ENCODE measurements around the gene ZNF146.
"Not testable (repeated sequence)": the region's sequence is repeated elsewhere in the genome, so short reads cannot be mapped to it uniquely, and the experiment has no call there.

ZNF146 gene

DNA sequence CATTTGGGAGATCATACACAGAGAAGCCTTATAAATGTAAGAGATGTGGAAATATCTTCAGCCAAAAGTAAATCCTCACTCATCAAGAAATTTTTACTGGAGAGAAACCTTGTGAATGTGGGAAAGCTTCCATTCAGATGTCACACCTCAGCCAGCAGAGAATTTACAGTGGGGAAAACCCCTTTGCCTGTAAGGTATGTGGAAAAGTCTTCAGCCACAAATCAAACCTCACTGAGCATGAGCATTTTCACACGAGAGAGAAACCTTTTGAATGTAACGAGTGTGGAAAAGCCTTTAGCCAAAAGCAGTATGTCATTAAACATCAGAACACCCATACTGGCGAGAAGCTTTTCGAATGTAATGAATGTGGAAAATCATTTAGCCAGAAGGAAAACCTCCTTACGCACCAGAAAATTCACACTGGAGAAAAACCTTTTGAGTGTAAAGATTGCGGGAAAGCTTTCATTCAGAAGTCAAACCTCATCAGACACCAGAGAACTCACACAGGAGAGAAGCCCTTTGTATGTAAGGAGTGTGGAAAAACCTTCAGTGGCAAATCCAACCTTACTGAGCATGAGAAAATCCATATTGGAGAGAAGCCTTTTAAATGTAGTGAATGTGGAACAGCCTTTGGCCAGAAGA, 21.5 kb downstream of the ZNF146 start:
- DNase-seq = no peak

DNA sequence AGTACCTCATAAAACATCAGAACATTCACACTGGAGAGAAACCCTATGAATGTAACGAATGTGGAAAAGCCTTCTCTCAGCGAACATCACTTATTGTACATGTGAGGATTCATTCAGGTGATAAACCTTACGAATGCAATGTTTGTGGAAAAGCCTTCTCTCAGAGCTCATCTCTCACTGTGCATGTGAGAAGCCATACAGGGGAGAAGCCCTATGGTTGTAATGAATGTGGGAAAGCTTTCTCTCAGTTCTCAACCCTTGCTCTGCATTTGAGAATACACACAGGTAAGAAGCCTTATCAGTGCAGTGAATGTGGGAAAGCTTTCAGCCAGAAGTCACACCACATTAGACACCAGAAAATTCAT, 22.0 kb downstream of the ZNF146 start:
- DNase-seq = no peak

- no peak for DNase-seq
These were observed 29.2 kb downstream of the ZNF146 start for GRCh38 chr19:36244066-36244465.

GRCh38 chr19:36245210-36246005, 30.5 kb downstream of the ZNF146 start:
- no peak for DNase-seq

- no peak for DNase-seq
These were observed 31.1 kb downstream of the ZNF146 start for GRCh38 chr19:36246006-36246481.

DNA sequence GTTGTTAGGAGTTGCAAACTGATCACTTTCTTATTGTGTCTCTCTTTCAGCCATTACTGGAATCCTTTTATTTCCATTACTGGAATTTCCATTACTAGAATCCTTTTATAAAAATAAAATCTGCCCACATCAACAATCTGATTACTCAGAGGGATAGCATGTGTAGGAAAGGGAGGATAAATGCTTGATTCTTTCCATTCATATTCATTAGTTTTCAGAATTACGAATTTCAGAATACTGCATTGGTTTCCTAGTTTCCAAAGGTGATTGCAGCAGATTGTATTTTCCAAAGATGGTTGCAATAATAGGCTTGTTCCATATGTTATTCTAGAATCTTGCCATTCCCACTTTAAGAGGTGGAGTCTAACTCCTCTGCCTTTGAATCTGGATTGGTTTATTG, 37.1 kb downstream of the ZNF146 start:
- DNase-seq = no peak

GRCh38 chr19:36254848-36255247, 39.9 kb downstream of the ZNF146 start:
- no peak for DNase-seq

GRCh38 chr19:36255316-36255715, 40.4 kb downstream of the ZNF146 start:
- DNase-seq = no peak

GRCh38 chr19:36256064-36256463, 41.2 kb downstream of the ZNF146 start:
- no peak for DNase-seq

DNA sequence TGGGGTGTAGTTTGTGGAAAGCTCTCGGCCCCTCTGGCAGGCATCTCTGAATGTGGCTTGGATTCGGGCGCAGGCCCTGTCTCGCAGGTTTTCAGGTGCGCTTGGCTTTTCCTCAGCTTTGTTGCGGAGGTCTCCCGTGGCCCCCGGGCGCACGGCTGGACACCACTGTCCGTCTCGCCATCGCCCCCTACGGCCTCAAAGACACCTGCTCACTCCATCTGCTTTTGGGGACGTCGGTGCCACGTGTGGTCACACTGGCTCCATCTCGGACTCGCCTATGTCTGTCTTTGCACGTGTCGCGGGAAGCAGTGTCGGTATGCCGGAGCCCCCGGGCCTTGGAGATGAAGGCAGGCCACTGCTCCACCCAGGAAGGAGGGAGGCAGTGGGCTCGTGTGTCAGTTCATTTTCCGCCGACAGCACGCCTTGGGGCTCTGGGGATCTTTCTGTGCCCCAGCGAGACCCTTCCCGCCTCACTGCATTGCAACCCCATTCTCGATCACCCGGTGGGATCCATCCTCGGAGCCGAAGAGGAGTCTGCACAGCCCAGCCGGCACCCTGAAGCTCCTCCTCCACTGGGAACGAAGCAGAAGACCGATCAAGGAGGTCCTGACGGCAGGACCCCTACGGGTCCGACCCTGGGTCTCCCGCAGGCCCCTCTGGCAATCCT, 42.1 kb downstream of the ZNF146 start:
- no peak for DNase-seq

GRCh38 chr19:36257520-36257876, 42.6 kb downstream of the ZNF146 start:
- no peak for DNase-seq

GRCh38 chr19:36258028-36258875, 43.3 kb downstream of the ZNF146 start:
- DNase-seq = no peak

GRCh38 chr19:36259211-36259610, 44.3 kb downstream of the ZNF146 start:
- DNase-seq = no peak

DNA sequence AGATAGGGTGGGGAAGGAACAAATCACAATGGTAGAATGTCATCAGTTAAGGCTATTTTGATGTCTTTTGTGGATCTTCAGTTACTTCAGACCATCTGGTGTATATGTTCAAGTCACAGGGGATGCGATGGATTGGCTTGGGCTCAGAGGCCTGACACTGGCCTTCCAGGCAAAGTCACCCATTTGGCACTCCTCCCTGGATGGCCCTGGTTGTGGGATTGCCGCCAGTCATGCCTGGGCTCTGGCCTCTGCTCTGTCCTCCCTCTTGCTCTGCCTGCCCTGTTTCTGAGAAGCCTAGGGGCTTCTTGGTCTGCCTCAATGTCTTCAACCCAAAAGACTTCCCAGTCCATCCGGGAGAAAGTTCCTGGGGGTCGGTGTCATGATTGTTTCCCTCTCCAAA, 50.2 kb downstream of the ZNF146 start:
- no peak for DNase-seq

GRCh38 chr19:36265856-36266374, 51.0 kb downstream of the ZNF146 start:
- DNase-seq = no peak

GRCh38 chr19:36266375-36266961, 51.6 kb downstream of the ZNF146 start:
- DNase-seq = no peak

DNA sequence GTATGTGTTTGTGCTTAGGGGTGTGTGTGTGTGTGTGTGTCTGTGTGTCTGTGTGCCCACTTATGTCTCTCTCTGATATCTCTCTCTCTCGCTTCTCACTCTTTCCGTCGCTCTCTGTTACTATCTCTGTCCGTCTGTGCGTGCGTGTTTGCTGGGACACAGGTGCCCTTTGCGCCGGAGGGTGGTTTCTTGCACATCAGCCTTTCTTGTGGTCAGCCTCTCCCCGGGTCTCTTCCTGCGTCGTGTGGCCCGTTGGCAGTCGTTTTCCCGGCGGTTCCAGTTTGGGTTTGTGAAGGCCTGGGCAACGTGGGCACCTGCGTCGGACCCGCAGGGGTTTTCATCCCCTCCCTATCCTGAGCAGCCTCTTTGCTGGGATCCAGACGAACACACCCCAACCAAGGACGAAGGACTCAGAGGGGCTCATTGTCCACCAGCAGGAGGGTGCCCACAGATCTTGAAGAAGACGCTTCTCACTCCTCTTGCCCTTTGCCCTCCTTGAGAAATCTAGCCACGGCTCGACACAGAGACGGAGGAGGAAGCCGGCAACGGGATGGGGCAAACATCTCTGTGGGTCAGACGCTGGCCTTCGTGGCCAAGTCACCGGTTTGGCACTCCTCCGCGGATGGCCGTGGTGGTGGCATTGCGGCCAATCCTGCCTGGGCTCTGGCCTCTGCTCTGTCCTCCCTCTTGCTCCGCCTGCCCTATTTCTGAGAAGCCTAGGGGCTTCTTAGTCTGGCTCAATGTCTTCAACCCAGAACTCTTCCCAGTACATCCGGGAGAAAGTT, 52.3 kb downstream of the ZNF146 start:
- no peak for DNase-seq

GRCh38 chr19:36268081-36268480, 53.2 kb downstream of the ZNF146 start:
- not testable (repeated sequence) for DNase-seq

- DNase-seq = not testable (repeated sequence)
These were observed 53.7 kb downstream of the ZNF146 start for GRCh38 chr19:36268591-36268990.

- DNase-seq = not testable (repeated sequence)
These were observed 54.4 kb downstream of the ZNF146 start for GRCh38 chr19:36269295-36269694.

Measured in GDM1 (cell line).